Endothelial cell (in vitro differentiated cells): ENCODE data around the gene TOR1A. TPM values are rescaled to one million over a fixed set of nuclear protein-coding genes. Genes with fewer than 3 reads are reported as not detected.

Experiments
- DNase-seq: peaks from one replicate; pipeline ENCODE4 v3.0.0; 2021; ENCODE audit warnings: low spot score
- H3K27ac Mint-ChIP-seq: one replicate; pipeline ENCODE4 v1.8.0; 2021; ENCODE audit warnings: mixed read lengths, inconsistent platforms; ENCODE audit not compliant: unreplicated experiment
- H3K27me3 Mint-ChIP-seq: one replicate; pipeline ENCODE4 v1.8.0; 2021; ENCODE audit warnings: mild to moderate bottlenecking, moderate library complexity, mixed read lengths, inconsistent platforms; ENCODE audit not compliant: unreplicated experiment
- H3K36me3 Mint-ChIP-seq: one replicate; pipeline ENCODE4 v1.8.0; 2021; ENCODE audit warnings: mild to moderate bottlenecking, low read depth, mixed read lengths, inconsistent platforms; ENCODE audit not compliant: unreplicated experiment
- H3K4me1 Mint-ChIP-seq: one replicate; pipeline ENCODE4 v1.8.0; 2021; ENCODE audit warnings: mild to moderate bottlenecking, mixed read lengths, inconsistent platforms; ENCODE audit not compliant: unreplicated experiment
- H3K4me3 Mint-ChIP-seq: one replicate; pipeline ENCODE4 v1.8.0; 2021; ENCODE audit warnings: mild to moderate bottlenecking, mixed read lengths, inconsistent platforms; ENCODE audit not compliant: unreplicated experiment
- H3K9me3 Mint-ChIP-seq: one replicate; pipeline ENCODE4 v1.8.0; 2021; ENCODE audit warnings: mixed read lengths, inconsistent platforms; ENCODE audit not compliant: unreplicated experiment
- total RNA-seq: library from RNA; stranded (reverse); fragmentation: NEBNext Ultra II Directional; extraction: Animal tissue kit (Norgen Biotek cat#: 25700); gene quantifications from one replicate; pipeline ENCODE4 v1.2.1, GENCODE V29; 2021; ENCODE audit not compliant: unreplicated experiment
- TF ChIP-seq, protein P1 (sequence below): fragments of 200-600 bp; sonication (generic); IDR thresholded peaks from one replicate; pipeline ENCODE4 v1.5.0; 2021; ENCODE audit warnings: antibody characterized with exemption; ENCODE audit not compliant: unreplicated experiment

Gene TOR1A
- total RNA-seq, 1 donor from 2014 or later, result 58.0 TPM

DNA sequence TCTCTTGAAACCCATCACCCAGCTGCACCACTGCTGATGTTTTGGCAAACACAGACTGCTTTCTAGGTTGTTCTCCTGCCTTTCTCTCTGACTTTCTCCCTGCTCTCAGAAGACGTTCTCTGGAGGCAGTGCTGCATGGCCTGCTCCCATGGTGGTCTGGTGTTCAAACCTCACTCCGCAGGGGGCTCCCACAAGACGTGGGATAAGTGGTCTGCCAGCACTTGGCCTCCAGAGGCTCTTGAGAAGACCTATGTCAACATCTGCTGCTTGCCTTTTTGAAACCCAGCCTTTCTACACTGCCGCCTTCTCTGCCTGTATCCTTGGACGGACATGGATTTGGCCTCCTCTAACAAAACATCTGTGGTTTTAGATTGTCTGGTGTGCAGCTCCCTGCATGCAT lies 27.9 kb upstream of the TOR1A start:
- Mint-ChIP-seq H3K9me3 (no peaks in the 10 kb centered on the region), H3K4me1 (peaks cover 9% of the 10 kb centered on the region), H3K27me3 (peaks cover 2% of the 10 kb centered on the region)

DNA sequence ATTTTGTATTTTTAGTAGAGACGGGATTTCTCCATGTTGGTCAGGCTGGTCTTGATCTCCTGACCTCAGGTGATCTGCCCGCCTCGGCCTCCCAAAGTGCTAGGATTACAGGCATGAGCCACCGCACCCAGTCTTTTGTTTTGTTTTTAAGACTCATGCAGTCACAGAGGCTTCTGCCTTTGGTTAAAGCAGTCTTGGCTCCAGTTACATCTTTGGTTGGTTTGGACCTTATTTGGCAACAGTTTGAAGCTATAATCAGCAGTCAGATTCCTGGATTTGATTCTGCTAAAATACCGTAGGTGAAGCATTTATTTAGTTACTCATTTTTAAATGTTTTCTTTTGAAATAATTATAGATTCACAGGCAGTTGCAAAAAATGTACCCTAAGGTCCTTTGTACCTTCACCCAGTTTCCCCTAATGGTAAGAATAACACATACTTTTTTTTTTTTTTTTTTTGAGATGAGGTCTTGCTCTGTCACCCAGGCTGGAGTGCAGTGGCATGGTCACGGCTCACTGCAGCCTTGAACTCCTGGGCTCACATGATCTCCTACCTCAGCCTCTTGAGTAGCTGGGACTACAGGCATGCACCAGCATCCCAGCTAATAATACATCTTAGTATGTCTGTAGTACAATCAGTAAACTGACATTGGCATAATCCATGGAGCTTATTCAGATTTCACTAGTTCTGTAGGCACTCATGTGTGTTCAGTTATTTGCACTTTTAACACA lies 27.1 kb upstream of the TOR1A start:
- no peak overlapping the region for H3K4me3 Mint-ChIP-seq
- H3K27me3 Mint-ChIP-seq, result no peaks in the 10 kb centered on the region
- TF ChIP-seq, protein P1, sequence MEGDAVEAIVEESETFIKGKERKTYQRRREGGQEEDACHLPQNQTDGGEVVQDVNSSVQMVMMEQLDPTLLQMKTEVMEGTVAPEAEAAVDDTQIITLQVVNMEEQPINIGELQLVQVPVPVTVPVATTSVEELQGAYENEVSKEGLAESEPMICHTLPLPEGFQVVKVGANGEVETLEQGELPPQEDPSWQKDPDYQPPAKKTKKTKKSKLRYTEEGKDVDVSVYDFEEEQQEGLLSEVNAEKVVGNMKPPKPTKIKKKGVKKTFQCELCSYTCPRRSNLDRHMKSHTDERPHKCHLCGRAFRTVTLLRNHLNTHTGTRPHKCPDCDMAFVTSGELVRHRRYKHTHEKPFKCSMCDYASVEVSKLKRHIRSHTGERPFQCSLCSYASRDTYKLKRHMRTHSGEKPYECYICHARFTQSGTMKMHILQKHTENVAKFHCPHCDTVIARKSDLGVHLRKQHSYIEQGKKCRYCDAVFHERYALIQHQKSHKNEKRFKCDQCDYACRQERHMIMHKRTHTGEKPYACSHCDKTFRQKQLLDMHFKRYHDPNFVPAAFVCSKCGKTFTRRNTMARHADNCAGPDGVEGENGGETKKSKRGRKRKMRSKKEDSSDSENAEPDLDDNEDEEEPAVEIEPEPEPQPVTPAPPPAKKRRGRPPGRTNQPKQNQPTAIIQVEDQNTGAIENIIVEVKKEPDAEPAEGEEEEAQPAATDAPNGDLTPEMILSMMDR, result no peak
- peaks cover 27% of the 10 kb centered on the region for H3K36me3 Mint-ChIP-seq
- no peaks in the 10 kb centered on the region for H3K9me3 Mint-ChIP-seq
- H3K4me1 Mint-ChIP-seq, result peaks cover 9% of the 10 kb centered on the region
- no peak overlapping the region for H3K27ac Mint-ChIP-seq
- no peak for DNase-seq

More for the DNA sequence above, 27.9 kb upstream of the TOR1A start:
- peaks cover 27% of the 10 kb centered on the region for H3K36me3 Mint-ChIP-seq
- H3K4me3 Mint-ChIP-seq, result no peak overlapping the region
- no peak for DNase-seq
- no peak overlapping the region for H3K27ac Mint-ChIP-seq
- TF ChIP-seq, protein P1, result no peak

DNA sequence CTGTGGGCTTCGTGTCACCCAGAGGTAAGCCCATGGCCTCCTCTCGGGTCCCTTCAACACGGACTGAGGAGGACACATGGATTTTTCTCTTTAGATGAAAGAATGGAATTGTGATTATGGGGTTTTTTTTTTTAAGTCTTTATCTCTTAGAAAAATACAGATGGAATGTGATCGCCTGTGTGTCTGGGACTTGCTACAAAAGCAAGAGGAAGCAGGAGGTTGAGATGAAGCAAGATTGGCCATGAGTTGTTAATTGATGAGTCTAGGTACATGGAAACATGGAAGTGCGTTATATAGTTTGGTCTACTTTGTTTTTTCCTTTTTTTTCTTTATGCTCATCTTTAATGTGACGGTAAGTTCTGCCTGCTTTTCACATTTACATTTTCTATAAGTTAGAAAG lies 26.0 kb upstream of the TOR1A start:
- no peaks in the 10 kb centered on the region for H3K9me3 Mint-ChIP-seq
- H3K4me1 Mint-ChIP-seq, result peaks cover 9% of the 10 kb centered on the region
- TF ChIP-seq, protein P1, result no peak
- H3K27ac Mint-ChIP-seq, result no peak overlapping the region
- H3K4me3 Mint-ChIP-seq, result no peak overlapping the region
- DNase-seq, result no peak
- H3K36me3 Mint-ChIP-seq, result peaks cover 21% of the 10 kb centered on the region
- no peaks in the 10 kb centered on the region for H3K27me3 Mint-ChIP-seq

DNA sequence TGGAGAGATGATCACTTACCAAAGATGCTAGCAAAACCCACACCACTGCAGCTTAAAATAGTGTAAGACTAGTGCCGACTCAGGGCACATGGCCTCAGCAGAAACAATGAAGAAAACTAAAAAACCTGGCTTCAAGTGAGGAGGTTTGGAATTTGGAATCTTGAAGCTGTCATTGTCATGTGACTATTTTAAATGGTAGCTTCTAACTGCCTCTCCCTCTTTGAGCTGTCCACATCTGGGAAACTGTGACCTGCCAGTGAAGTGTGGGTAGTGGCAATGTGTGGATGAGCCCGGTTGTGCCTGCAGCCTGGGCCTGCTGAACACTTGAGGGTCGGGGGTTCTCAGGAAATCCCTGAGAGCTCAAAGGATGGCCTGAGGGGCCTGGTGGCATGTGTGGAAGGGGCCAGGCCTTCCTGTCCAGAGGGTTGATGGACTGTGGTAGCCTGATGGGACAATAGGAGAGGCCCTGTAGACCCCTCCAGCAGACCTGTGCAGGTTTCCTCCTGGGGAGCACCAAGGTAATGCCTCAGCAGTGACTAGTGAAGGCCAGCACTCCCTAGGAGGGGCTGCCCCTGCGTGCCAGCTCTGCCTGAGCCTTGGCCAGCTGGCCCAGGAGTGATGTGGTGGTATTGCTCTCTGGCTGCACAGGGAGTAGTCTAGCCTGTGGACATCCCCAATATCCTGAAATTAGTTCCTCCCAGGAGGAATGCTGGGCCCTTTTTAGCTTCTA lies 24.9 kb upstream of the TOR1A start:
- Mint-ChIP-seq H3K27me3 (no peaks in the 10 kb centered on the region), H3K36me3 (peaks cover 16% of the 10 kb centered on the region), H3K9me3 (no peaks in the 10 kb centered on the region), H3K4me3 (no peak overlapping the region), H3K27ac (no peak overlapping the region), H3K4me1 (peaks cover 9% of the 10 kb centered on the region)
- TF ChIP-seq, protein P1, result no peak
- no peak for DNase-seq

DNA sequence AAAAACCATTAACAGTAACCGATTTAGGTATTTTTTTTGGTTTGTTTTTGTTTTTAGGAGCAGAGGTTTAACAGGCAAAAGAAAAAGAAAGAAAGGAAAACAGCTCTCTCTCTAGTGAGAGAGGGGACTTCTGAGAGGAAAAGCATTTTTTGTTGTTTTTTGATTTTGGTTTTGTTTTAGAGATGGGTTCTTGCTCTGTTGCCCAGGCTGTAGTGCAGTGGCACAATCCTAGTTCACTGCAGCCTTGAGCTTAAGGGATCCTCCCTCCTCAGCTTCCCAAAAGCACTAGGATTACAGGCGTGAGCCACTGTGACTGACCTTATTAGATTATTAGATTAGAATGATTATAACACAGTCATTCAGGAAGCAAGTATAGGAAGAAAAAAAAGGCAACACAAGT lies 21.4 kb upstream of the TOR1A start:
- H3K36me3 Mint-ChIP-seq, result peaks cover 6% of the 10 kb centered on the region
- TF ChIP-seq, protein P1, result no peak
- H3K4me3 Mint-ChIP-seq, result no peak overlapping the region
- H3K9me3 Mint-ChIP-seq, result no peaks in the 10 kb centered on the region
- DNase-seq, result no peak
- peaks cover under 1% of the 10 kb centered on the region for H3K27me3 Mint-ChIP-seq
- peaks cover 9% of the 10 kb centered on the region for H3K4me1 Mint-ChIP-seq
- no peak overlapping the region for H3K27ac Mint-ChIP-seq
